Brain microvascular endothelial cell (primary cell): Measurements from ENCODE around the gene RALY.

ENCODE experiments used
- DNase-seq: peaks from one replicate; pipeline ENCODE4 v3.0.0-alpha.2; 2020
- H3K27ac ChIP-seq: fragments of 250-450 bp; sonication (Bioruptor Pico); 2 replicates; pipeline ENCODE4 v1.5.1; 2020; ENCODE audit warnings: mild to moderate bottlenecking, moderate library complexity
- H3K27me3 ChIP-seq: fragments of 250-450 bp; sonication (Bioruptor Pico); replicated peaks from 2 replicates; pipeline ENCODE4 v1.5.1; 2020; ENCODE audit warnings: mild to moderate bottlenecking
- H3K36me3 ChIP-seq: fragments of 250-450 bp; sonication (Bioruptor Pico); replicated peaks from 2 replicates; pipeline ENCODE4 v1.5.1; 2020; ENCODE audit warnings: mild to moderate bottlenecking
- H3K4me3 ChIP-seq: 2 replicates; pipeline ENCODE4 v1.5.1; 2011; ENCODE audit warnings: low read depth, mild to moderate bottlenecking, control low read depth, low read length, moderate library complexity
- in situ Hi-C: cut with HindIII; loops from 2 replicates; pipeline ENCODE4 v1.10.0; 2017; ENCODE audit warnings: low sequenced_read_pairs, low pct_ligation_motif_present
- TF ChIP-seq, protein P1 (sequence below): IDR thresholded peaks from 2 replicates; pipeline ENCODE4 v1.5.1; 2011; ENCODE audit warnings: low read depth, mild to moderate bottlenecking, moderate library complexity, low read length, control low read depth, inconsistent platforms; ENCODE audit errors: missing control alignments

RALY gene

DNA sequence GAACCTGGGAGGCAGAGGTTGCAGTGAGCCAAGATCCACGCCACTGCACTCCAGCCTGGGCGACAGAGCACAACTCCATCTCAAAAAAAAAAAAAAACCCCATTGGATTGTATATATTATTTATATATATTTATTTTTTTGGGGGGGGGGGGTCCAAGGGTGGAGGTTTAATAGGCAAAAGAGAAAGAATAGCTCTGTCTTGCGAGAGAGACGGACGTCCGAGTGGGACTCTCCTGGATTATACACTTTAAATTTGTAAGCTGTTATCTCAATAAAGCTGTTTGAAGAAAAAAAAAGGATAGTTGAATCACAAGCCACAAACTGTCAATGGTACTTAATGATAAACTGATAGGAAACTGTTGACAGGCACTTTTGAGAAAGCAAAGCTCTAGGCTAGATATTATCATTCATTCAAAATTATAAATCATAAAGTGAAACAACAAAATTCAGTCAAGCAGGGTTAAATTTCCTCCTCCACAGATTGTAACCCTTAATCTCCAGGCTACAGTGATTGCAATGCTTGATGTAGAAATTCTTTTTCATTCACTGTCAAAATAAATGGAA is 98.0 kb downstream of the RALY start:
- Histone ChIP-seq H3K27me3 (no peaks in the 10 kb centered on the region), H3K27ac (no peak overlapping the region), H3K36me3 (peaks cover 85% of the 10 kb centered on the region), H3K4me3 (no peak overlapping the region)
- in situ Hi-C loops: no loop called here
- DNase-seq: no peak
- TF ChIP-seq, protein P1, sequence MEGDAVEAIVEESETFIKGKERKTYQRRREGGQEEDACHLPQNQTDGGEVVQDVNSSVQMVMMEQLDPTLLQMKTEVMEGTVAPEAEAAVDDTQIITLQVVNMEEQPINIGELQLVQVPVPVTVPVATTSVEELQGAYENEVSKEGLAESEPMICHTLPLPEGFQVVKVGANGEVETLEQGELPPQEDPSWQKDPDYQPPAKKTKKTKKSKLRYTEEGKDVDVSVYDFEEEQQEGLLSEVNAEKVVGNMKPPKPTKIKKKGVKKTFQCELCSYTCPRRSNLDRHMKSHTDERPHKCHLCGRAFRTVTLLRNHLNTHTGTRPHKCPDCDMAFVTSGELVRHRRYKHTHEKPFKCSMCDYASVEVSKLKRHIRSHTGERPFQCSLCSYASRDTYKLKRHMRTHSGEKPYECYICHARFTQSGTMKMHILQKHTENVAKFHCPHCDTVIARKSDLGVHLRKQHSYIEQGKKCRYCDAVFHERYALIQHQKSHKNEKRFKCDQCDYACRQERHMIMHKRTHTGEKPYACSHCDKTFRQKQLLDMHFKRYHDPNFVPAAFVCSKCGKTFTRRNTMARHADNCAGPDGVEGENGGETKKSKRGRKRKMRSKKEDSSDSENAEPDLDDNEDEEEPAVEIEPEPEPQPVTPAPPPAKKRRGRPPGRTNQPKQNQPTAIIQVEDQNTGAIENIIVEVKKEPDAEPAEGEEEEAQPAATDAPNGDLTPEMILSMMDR: no peak

DNA sequence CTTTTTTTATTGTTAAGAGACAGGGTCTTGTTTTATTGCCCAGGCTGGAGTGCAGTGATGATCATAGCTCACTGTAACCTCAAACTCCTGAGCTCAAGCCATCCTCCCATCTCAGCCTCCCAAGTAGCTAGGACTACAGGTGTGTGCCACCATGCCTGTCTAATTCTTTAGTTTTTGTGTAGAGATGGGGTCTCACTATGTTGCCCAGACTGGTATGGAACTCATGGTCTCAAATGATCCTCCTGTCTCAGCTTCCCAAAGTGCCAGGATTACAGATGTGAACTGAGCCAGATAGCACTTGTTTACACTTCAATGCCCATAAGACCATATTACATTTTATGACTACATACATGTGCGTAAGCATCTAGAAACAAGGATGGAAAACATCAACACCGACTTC is 100.2 kb downstream of the RALY start:
- TF ChIP-seq, protein P1: no peak
- Histone ChIP-seq H3K27me3 (no peaks in the 10 kb centered on the region), H3K4me3 (no peak overlapping the region), H3K36me3 (peaks cover 90% of the 10 kb centered on the region), H3K27ac (no peak overlapping the region)
- in situ Hi-C loops: no loop called here
- no peak for DNase-seq

DNA sequence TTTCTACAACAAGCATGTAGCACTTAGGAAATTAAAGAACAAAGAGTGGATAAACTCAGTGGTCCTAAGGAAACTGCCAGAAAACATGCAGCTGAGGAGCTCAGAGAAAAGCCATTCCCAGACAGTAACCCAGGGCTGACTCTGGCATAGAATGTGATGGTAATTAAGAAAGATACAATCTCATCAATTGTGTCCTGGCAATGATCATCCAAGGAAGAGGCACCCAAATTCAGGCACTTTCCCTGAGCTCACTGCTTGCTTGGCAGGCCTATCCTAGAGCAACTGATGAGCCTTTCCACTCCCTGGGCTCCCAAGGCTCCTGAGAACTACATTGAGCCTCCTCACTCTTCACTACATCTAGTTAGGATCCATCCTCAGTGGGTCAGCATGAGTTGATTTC is 102.1 kb downstream of the RALY start:
- TF ChIP-seq, protein P1: no peak
- H3K27ac ChIP-seq: no peak overlapping the region
- no peak for DNase-seq
- in situ Hi-C loops: no loop called here
- peaks cover 88% of the 10 kb centered on the region for H3K36me3 ChIP-seq
- no peak overlapping the region for H3K4me3 ChIP-seq
- no peaks in the 10 kb centered on the region for H3K27me3 ChIP-seq

DNA sequence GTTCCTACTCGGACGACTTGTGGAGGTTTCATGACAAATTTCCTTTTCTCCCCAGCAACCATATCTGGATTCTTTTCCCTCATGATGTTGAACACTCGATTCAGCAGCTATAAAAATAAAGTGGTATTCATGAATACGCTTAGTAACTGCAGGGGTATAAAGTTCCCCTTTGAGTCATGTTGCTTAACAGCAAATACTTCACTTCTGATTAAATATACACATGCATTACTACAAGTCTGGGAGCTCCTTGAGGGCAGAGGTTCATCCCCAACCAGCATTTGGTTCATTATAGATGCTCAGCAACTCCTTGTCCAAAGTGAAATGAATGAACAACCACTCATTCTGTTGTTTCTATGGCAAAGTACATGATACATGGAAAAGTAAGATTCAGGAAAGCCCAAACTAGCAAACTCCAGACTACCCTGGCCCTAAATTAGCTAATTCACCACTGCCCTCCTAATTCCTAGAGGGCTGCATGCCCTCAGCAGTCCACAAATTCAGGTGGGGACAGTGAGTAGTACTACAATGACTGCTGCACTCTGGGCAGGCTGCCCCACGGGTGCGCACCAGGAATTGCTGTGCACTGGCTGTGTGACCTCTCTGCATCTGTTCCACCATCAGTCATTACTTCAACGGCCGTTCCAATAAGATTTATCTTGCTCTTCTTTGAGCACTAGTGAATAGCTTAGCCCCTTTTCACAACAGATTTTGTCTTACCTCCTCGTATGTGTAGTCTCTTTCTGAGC is 103.2 kb downstream of the RALY start:
- peaks cover 90% of the 10 kb centered on the region for H3K36me3 ChIP-seq
- DNase-seq: no peak

DNA sequence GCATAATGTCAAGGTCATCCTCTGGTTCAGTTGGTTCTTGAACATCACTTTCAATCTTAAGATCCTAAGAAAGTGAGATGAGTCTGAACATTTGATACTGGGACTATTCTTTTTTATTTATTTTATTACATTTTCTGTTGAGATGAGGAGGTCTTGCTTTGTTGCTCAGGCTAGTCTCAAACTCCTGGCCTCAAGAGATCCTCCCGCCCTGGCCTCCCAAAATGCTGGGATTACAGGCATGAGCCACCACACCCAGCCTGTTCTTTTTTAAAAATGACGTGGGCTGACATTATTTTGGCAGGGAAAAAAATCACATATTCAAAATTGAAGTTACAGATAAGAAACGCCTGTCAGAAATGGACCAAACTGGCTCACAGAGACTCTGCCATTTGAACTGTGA is 104.9 kb downstream of the RALY start:
- Histone ChIP-seq H3K4me3 (no peak overlapping the region), H3K27ac (no peak overlapping the region), H3K36me3 (peaks cover 85% of the 10 kb centered on the region), H3K27me3 (no peaks in the 10 kb centered on the region)
- in situ Hi-C loops: no loop called here
- TF ChIP-seq, protein P1: no peak
- no peak for DNase-seq

More for the DNA sequence above, 103.2 kb downstream of the RALY start:
- Histone ChIP-seq H3K4me3 (no peak overlapping the region), H3K27me3 (no peaks in the 10 kb centered on the region), H3K27ac (no peak overlapping the region)
- TF ChIP-seq, protein P1: no peak
- in situ Hi-C loops: no loop called here
